ENCODE results near the gene GPATCH2L.

The GPATCH2L gene

DNA sequence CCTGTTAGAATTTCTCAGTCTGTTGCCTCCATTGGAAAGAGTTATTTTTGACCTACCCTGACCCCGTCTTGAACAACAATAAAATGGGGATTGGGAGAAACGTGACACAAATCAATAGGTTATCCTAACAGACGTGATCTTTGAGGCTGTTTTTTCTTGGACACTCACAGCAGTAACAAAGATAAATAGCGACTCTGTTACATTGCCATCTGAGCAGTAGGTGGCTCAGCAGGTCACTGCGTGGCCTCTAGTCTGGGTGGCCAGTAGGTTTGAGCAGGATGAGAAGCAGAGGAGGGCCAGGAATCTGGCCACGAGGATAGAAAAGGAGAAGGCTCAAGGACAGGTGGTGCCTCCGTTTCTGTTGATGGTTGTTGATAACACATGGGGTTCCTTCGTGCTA lies 101.4 kb downstream of the GPATCH2L start:
- TF ChIP-seq, protein P1, sequence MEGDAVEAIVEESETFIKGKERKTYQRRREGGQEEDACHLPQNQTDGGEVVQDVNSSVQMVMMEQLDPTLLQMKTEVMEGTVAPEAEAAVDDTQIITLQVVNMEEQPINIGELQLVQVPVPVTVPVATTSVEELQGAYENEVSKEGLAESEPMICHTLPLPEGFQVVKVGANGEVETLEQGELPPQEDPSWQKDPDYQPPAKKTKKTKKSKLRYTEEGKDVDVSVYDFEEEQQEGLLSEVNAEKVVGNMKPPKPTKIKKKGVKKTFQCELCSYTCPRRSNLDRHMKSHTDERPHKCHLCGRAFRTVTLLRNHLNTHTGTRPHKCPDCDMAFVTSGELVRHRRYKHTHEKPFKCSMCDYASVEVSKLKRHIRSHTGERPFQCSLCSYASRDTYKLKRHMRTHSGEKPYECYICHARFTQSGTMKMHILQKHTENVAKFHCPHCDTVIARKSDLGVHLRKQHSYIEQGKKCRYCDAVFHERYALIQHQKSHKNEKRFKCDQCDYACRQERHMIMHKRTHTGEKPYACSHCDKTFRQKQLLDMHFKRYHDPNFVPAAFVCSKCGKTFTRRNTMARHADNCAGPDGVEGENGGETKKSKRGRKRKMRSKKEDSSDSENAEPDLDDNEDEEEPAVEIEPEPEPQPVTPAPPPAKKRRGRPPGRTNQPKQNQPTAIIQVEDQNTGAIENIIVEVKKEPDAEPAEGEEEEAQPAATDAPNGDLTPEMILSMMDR (IDR thresholded peaks at IDR 0.05; ENCODE audit: low read length, missing control alignments): no peak
- no peak for DNase-seq (ENCODE audit: low read depth)
- H3K4me3 ChIP-seq (replicated peaks; ENCODE audit: low read depth, low read length): no peak overlapping the region

DNA sequence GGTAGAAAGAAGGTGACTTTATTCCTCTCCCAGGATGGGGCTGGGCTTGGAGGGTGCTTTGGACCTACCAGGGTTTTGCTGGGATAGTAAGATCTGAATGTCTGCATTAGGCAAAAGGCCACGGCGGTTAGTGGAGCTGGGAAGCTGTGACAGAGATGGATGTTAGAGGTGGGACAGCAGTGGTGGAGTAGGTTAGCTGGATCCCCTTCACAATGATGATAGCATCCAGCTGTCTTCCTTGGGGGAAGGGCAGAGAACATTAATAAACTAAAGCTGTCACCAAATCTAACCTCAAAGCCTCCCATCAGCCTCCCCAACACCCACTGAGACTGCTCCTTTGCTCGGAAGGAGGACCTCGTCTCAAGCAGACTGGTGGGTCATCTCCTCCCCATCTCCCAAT lies 104.8 kb downstream of the GPATCH2L start:
- H3K4me3 ChIP-seq (replicated peaks; ENCODE audit: low read depth, low read length): no peak overlapping the region
- TF ChIP-seq, protein P1 (IDR thresholded peaks at IDR 0.05; ENCODE audit: low read length, missing control alignments): no peak
- DNase-seq (ENCODE audit: low read depth): no peak

- no peak overlapping the region for H3K4me3 ChIP-seq (replicated peaks; ENCODE audit: low read depth, low read length)
- TF ChIP-seq, protein P1 (IDR thresholded peaks at IDR 0.05; ENCODE audit: low read length, missing control alignments): no peak
- peak; percentile 72 for DNase-seq (ENCODE audit: low read depth)
Measured at GRCh38 chr14:76257111-76257803, 105.5 kb downstream of the GPATCH2L start.

DNA sequence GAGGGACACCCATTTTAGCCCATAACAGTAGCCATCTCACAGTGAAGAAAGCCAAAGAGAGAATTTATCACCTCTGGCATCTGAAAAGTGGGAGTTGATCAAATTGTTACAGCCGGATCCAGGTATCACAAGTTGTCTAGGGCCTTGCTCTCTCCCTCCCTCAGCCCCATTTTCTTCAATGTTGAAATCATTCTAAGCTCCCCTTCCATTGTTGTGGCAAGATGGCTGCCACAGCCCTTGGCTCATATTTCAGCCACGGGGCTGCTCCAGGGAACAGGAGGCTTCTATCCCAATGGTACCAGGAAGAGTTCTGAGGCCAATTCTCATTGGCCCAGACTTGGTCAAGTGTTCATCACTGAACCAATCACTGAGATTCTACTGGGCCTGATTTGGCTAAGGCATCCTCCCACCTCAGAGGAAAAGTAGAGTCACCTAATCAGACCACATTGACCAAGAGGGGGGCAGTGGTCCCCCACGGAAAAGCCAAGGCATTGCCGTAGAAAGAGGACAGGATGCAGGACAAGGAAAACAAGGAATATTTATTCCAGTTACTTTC lies 106.2 kb downstream of the GPATCH2L start:
- H3K4me3 ChIP-seq (replicated peaks; ENCODE audit: low read depth, low read length): no peak overlapping the region
- DNase-seq (ENCODE audit: low read depth): no peak
- TF ChIP-seq, protein P1 (IDR thresholded peaks at IDR 0.05; ENCODE audit: low read length, missing control alignments): no peak

DNA sequence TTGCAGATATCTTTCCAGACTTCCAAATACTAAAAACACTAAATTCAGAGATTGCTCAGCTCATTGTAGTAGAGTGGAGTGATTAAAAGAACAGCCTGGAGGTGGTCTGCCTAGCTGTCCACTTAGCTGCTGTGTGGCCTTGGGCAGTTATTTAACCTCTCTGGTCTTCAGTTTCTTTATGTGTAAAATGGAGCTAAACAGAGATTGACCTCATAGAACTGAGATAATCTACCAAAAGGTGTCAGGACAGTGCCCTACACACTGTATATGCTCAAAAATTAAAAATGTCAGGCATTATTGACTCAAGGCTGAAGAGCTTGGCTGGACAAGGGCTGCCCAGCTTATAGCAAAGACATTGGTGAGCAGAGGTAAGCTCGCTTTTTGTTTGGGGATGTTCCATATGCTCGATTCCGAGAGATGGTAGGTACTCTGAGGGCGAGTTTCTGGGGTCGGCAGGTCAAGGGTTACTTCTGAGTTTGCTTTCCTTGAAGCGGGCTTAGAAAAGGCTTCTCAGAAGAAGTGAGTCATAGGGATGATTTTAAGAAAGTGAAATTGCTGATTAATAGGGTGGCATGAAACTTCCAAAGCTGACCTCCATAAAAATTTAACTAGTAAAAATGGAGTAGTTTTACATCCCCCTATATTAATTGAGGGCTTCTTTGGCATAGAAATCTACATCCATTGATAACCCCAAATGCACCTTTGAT lies 107.5 kb downstream of the GPATCH2L start:
- DNase-seq (ENCODE audit: low read depth): no peak
- no peak overlapping the region for H3K4me3 ChIP-seq (replicated peaks; ENCODE audit: low read depth, low read length)
- TF ChIP-seq, protein P1 (IDR thresholded peaks at IDR 0.05; ENCODE audit: low read length, missing control alignments): no peak

DNA sequence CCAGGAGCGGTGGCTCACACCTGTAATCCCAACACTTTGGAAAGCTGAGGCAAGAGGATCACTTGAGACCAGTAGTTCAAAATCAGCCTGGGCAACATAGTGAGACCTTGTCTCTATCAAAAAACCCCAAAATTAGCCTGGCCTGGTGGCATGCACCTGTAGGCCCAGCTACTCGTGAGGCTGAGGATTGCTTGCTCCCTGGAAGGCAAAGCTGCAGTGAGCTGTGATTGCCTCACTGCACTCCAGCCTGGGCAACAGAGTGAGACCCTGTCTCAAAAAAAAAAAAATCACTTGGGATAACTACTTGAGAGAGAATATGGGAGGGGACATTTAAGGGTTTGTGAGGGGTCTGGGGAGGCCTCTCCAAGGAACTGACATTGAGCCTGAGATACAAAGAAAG lies 109.0 kb downstream of the GPATCH2L start:
- DNase-seq (ENCODE audit: low read depth): no peak
- TF ChIP-seq, protein P1 (IDR thresholded peaks at IDR 0.05; ENCODE audit: low read length, missing control alignments): no peak
- H3K4me3 ChIP-seq (replicated peaks; ENCODE audit: low read depth, low read length): no peak overlapping the region

Data from fibroblast of pulmonary artery (primary cell).